Ishikawa (cell line): ENCODE results near the gene BACH2.

Source experiments
- CEBPB ChIP-seq: IDR thresholded peaks from 2 replicates; pipeline ENCODE4 v1.6.1; 2012
- CREB1 ChIP-seq: IDR thresholded peaks from 2 replicates; pipeline ENCODE4 v1.6.1; 2012; ENCODE audit warnings: low read depth
- EGR1 ChIP-seq: IDR thresholded peaks from 2 replicates; pipeline ENCODE4 v1.6.1; 2012
- EP300 ChIP-seq: IDR thresholded peaks from 2 replicates; pipeline ENCODE4 v1.6.1; 2012; ENCODE audit warnings: borderline replicate concordance
- FOXM1 ChIP-seq: IDR thresholded peaks from 2 replicates; pipeline ENCODE4 v1.6.1; 2012; ENCODE audit warnings: low read depth, borderline replicate concordance
- MAX ChIP-seq: IDR thresholded peaks from 2 replicates; pipeline ENCODE4 v1.6.1; 2012
- NFIC ChIP-seq: IDR thresholded peaks from 2 replicates; pipeline ENCODE4 v1.6.1; 2012
- RAD21 ChIP-seq: IDR thresholded peaks from 2 replicates; pipeline ENCODE4 v1.6.1; 2012; ENCODE audit warnings: low read depth
- REST ChIP-seq: IDR thresholded peaks from 2 replicates; pipeline ENCODE4 v1.6.1; 2012; ENCODE audit warnings: low read depth, mild to moderate bottlenecking
- TAF1 ChIP-seq: IDR thresholded peaks from 2 replicates; pipeline ENCODE4 v1.6.1; 2012; ENCODE audit warnings: low read depth, mild to moderate bottlenecking
- TCF12 ChIP-seq: IDR thresholded peaks from 2 replicates; pipeline ENCODE4 v1.6.1; 2012; ENCODE audit warnings: low read depth
- TEAD4 ChIP-seq: IDR thresholded peaks from 2 replicates; pipeline ENCODE4 v1.6.1; 2012
- USF1 ChIP-seq: IDR thresholded peaks from 2 replicates; pipeline ENCODE4 v1.6.1; 2012
- YY1 ChIP-seq: IDR thresholded peaks from 2 replicates; pipeline ENCODE4 v1.6.1; 2012; ENCODE audit warnings: low read depth
- ZBTB7A ChIP-seq: IDR thresholded peaks from 2 replicates; pipeline ENCODE4 v1.6.1; 2012; ENCODE audit warnings: low read depth

The BACH2 gene

GRCh38 chr6:90296341-90297114, at the start of gene BACH2:
BACH2 (minus strand) TSS chr6:90296843; CDS start chr6:90008844, 287,999 bp downstream.
- TF ChIP-seq EP300 (no peak), YY1 (no peak), CREB1 (peak; percentile 55), CEBPB (no peak), RAD21 (no peak), TEAD4 (peak; percentile 39; the same call in 1 of the 2 replicates), FOXM1 (no peak), USF1 (no peak; the same call in 1 of the 2 replicates), REST (no peak), ZBTB7A (0 out of 2 replicates have a peak, but pooled peaks have one; percentile 4), MAX (peak; percentile 51), NFIC (no peak), EGR1 (peak; percentile 85), TCF12 (0 out of 2 replicates have a peak, but pooled peaks have one; percentile 18), TAF1 (no peak)

DNA sequence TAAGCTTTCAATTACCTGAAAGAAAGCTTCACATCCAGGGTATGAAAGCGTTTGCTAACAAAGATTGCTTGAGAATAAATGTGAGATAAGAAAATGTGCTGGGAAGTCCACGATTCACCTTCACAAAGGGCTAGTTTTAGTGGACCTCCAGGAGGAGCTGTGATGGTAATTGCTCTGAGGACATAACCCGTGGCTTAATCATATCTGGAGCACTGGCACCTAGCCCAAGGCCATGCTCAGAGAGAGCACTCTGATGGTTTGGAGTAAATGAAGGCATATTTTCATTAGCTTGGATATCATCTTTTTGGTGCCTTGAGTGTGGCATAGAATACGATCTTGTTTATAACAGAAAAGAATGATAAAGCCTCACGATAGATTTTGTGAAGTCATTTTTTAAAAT, 46.9 kb upstream of the BACH2 start:
- TF ChIP-seq ZBTB7A = no peak
- TF ChIP-seq NFIC = no peak
- TF ChIP-seq YY1 = no peak
- no peak for TF ChIP-seq RAD21

DNA sequence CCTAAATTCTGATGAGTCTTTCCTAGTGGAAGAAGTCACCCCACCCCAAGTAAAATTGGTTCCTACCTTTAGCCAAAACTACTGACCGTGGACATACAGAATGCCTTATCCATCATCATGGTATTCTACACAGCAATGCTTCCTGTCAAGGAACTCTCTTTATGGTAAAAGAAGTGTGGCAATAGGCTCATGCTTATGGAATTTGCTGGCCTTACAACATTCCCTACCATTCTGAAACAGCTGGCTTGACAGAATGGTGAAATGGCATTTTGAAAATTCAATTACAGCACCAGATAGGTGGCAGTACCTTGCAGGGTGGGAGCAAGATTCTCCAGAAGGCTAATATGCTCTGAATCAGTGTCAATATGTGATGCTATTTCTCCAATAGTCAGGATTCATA, 41.8 kb upstream of the BACH2 start:
- TF ChIP-seq TEAD4 = 0 out of 2 replicates have a peak, but pooled peaks have one; percentile 20
- TF ChIP-seq CREB1 = no peak

DNA sequence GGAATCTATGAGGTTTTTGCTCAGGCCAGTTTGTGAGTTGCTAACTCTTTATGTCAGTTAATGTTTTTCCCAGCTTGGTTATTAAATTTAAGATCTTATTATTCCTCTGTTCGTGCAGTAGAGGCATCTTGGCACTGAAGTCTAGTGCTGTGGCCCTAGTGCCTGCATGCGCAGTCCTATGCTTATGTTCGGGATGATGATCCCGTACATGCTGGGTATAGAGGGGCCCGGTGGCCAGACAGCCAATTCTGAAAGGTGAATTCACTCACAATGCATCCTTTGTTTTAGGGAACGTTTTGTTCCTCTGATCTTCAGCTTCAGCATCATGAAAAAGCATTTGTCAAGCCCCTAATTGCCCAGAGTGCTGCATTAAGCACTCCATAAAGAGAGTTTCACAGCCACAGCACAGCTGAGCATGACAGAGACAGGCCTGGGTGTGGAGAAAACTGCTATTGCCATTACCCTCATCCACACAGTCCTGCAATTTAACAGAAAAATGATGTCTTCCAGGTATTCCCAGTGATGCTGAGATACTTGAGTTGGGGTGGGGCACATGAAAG, 39.8 kb upstream of the BACH2 start:
- TF ChIP-seq ZBTB7A = no peak
- TF ChIP-seq REST = no peak
- TF ChIP-seq EP300 = no peak
- TF ChIP-seq TEAD4 = no peak
- no peak for TF ChIP-seq CEBPB

DNA sequence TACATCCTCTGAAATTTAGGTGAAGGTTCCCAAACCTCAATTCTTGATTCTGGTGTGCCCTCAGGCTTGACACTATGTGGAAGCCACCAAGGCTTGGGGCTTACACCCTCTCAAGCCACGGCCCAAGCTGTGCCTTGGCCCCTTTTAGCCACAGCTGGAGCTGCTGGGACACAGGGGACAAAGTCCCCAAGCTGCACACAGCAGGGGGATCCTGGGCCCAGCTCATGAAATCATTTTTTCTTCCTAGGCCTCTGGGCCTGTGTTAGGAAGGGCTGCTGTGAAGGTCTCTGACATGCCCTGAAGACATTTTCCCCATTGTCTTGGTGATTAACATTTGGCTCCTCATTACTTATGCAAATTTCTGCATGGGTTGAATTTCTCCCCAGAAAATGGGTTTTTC, 37.3 kb upstream of the BACH2 start:
- TF ChIP-seq EP300 (no peak), CREB1 (no peak), YY1 (no peak), ZBTB7A (no peak)

- no peak for TF ChIP-seq RAD21
- no peak for TF ChIP-seq YY1
- TF ChIP-seq ZBTB7A = no peak
- TF ChIP-seq FOXM1 = no peak
- TF ChIP-seq TAF1 = no peak
- TF ChIP-seq CEBPB = no peak
- TF ChIP-seq TCF12 = no peak
- TF ChIP-seq USF1 = no peak
- no peak for TF ChIP-seq EP300
- no peak for TF ChIP-seq TEAD4
- no peak for TF ChIP-seq REST
- TF ChIP-seq MAX = no peak
- TF ChIP-seq CREB1 = no peak
- no peak for TF ChIP-seq EGR1
- TF ChIP-seq NFIC = no peak
Measured at GRCh38 chr6:90329386-90330077, 32.9 kb upstream of the BACH2 start.
